HG02973 (cell line): Measurements from ENCODE around the gene EMC10.
"Not testable (repeated sequence)": the region's sequence is repeated elsewhere in the genome, so short reads cannot be mapped to it uniquely, and the experiment has no call there.

ENCODE experiments used
- ATAC-seq: cut with Tn5 transposase; IDR thresholded peaks from one replicate; pipeline ENCODE4 v1.9.1; 2021; ENCODE audit warnings: moderate library complexity; ENCODE audit not compliant: unreplicated experiment

Gene EMC10

DNA sequence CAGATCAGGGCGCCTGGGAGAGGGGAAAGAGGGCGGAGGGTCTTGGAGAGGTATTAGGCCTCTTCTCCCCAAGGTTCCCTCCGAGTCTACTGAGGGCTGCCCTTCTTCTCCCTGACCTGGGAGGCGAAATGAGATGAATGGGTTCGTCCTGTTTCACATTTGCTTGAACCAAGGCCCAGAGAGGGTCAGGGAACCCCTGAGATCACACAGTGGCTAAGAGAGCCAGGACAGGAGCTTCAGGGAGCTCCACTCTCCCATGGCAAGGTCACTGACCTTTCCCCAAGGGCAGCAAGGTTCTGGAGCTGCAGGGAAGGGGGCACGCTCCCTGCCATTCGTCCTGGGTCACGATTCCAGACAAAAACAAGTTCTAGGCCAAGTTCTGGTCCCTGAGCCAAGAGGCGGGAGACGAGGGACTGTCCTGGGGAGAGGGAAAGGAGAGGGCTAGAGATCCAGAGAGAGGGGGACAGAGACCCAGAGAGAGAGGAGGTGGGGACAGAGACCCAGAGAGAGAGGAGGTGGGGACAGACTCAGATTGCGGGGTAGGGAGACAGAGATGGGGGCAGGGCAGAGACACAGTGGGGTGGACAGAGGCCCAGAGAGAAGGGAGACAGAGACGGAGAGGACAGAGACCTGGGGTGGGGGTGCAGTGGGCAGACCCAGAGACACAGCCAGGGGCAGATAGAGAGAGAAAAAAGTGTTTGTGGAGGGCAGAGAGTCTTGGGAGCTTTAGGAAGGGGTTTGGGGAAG is 36.9 kb downstream of the EMC10 start:
- no peak for ATAC-seq

DNA sequence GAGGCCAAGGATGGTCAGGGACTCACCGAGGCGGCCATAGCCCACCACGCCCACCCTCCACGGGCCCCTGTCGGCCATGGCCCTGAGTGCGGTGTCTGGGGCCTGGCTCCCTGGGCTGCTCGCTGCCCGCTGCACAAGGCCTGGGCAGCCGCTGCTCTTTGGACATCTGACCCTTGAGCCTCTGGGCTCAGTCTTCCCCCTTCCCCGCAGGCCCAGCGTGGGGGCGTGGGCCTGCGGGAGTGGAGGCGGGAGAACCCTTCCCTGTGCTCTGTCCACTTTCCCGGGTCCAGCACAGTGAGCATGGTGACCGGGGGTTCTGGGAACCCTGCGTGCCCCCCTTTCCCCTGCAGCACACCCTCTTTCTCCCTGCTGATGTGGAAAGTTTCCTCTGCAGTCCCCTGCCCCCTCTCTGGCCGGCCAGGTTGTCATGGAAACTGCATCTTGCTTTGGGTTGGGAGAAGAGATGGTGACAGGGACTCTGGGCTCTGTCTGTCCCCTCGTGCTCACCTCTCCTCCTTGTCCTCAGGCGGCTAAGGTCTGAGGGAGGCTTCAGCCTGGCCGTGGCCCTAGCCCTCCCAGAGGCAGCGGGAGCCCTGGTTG is 37.5 kb downstream of the EMC10 start, which contains the start of gene ASPDH:
Gene ASPDH (minus strand): TSS at position 168 of the 600 bp plus-strand sequence. CDS start 90 bp downstream, at position 78.
- ATAC-seq = no peak

DNA sequence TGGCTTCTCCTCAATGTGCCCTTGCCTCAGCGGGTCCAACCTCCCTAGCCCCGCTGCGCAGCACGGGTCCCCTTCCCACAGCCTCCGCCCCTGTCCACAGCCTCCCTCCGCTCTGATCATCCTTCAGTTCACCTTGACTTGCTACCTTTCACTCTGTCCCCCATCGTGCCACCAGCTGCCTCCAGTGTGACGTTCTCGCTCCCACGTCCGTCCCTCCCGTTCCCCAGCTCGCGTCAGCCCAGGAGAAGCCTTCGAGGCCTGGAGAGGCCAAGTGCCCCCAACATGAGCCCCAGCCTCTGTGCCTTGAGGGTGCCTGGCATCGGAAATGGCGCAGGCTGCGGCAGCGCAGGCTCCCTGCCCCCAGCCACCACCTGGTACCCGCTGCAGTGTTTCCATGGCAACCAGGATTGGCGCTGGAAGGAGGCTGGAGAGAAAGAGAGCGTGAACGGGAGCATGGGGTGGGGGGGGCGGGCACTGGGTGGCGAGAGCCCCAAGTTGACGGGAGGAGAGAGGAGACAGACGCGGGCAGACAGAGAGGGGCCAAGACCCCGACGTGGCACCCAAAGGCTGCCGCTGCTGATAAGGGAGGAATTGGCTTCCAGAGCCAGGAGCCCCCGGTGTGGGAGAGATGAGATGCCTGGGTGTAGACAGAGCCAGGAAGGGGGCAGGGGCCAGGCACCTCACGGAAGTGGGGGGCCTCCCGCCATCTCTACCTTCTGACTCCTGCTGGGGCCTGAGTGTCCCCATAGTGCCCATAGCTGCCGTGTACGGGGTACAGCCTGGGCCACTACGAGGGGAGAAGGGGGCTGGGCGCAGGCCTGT is 38.2 kb downstream of the EMC10 start:
- no peak for ATAC-seq

DNA sequence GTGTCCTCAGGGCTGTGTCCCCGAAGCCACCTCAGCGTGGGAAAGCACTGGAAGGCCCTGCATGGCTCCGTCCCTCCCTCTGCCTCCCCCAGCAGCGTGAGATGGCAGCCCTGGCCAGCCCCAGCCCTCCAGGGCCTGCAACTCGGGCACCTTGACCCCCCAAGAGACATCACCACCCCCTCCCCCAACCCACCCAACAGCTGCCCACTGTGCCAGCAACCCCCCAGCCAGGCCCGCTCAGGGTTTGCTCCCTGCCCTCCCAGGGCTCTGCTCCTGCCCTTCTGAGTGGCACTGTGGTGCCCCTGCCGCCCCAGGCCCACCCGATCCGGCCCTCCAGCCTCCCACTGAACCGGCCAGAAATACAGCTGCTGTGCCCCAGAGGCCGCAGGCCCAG is 38.9 kb downstream of the EMC10 start:
- no peak for ATAC-seq

DNA sequence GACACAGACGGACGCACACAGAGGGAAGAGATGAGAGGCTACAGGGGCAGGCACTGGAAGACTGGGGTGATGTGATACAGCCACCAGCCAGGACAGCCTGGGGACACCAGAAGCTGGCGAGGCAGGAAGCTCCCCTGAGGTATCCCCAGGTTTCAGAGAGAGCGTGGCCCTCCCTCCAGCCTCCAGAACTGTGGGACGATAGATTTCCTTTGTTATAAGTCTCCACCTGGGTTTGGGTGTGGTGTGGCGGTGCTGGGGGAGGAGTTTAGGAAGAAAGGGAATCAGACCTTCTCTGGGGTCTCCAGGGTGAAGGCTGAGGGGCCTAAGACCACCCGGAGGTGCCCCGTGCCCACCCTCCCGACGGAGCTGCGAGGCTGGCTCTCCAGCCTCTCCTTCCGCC is 40.1 kb downstream of the EMC10 start:
- no peak for ATAC-seq

DNA sequence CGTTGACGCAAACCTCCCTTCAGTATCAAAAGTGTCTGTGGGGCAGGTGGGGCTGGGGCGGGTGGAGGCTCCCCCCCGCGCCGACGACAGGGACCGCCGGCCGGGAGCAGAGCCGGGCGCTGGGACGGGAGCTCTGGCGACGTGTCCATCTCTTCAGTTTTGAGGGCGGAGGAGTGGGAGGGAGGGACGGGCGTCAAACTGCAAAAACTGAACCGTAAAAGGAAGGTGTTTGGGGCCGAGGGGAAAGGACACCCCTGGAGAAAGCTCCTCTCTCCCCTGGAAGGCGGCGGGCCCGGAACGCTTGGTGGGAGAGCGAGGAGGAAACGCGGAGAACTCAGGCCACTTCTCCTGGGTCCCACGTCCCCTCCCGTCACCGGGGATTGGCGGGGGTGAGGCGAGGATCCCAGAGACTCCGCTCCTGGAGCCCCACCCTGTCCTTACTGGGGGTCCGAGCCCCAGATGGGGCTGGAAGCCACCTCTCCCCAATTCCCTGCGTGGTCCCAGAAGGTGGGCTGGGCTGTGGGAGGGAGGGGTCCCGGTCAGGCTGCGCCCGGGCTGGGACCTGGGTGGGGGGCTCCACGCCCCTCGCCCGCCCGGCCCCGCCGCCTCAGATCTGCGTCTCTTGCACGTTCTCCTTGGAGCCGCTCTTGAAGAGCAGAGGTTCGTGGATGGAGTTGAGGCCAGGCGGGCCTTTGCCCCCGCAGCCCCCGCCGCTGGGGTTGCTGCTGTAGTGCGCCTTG is 40.8 kb downstream of the EMC10 start:
- ATAC-seq = no peak

DNA sequence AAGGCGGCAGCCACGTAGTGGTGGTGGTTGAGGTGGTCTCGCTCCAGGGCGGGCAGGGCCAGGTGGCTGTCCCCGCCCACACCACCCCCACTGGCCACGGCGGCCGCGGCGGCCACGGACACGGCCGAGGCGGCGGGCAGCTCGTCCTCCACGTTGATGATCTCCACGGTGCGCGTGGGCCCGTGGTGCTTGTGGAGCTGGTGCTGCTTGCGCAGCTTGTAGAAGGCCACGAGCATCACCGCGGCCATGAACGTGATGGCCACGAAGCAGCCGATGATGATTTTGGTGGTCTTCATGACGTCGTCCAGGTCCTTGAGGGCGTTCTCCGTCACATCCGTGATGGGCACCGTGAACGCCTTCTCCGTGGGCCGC is 41.4 kb downstream of the EMC10 start:
- ATAC-seq = no peak

DNA sequence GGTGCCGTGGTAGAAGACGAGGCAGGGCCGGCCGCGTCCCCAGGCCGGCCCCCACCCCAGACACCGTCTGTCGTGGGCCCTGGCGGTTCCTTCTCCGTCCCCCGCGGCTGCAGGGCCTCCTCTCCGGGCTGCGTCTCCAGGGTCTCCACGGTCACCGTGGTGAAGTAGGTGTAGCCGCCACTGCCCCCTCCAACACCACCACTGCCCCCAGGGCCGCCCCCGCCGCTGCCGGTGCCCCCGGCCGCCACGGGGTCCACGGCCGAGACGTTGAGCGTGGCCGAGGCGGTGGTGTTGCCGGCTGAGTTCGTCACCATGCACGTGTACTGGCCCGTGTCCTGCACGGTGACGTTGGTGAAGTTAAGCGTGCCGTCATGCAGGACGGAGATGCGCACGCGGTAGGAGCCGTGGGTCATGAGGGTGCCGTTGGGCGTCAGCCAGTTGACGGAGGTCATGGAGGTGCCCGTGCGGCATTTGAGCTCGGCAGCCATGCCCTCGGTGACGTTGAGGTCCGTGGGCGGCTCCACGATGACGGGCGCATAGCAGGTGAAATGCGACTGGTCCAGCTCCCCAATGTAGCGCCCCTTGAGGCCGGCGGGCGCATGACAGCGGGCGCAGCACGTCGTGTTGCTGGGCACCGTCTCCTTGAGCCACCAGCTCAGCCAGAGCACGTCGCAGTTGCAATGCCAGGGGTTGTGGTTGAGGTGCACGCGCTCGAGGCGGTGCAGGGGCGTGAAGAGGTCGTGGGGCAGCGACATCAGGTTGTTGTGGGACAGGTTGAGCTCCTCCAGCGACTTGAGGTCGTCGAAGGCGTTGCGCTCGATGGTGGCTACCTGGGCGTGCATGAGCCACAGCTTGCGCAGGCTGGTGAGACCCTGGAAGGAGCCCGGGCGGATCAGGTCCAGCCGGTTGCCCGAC is 42.0 kb downstream of the EMC10 start:
- ATAC-seq = no peak

DNA sequence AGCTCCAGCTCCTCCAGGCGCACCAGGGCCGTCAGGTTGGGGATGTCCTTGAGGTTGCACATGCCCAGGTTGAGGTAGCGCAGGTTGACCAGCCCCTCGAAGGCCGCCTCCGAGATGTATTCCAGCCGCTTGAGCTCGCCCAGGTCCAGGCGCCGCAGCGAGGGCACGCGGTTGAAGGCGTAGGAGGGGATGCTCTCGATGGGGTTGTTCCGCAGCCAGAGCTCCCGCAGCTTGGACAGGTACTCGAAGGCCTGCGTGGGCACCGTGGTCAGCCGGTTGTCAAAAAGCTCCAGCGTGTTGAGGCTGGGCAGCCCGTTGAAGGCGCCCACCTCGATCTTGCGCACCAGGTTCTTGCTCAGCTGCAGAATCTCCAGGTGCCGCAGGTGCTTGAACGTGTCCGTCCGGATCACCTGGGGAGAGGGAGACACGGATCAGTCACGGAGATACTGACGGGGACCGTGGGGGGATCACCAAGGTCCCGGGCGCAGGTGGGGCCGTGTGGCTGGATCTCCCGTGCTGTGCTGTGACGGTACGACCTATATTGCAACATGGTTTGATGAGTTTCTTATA is 42.8 kb downstream of the EMC10 start:
- ATAC-seq = no peak

DNA sequence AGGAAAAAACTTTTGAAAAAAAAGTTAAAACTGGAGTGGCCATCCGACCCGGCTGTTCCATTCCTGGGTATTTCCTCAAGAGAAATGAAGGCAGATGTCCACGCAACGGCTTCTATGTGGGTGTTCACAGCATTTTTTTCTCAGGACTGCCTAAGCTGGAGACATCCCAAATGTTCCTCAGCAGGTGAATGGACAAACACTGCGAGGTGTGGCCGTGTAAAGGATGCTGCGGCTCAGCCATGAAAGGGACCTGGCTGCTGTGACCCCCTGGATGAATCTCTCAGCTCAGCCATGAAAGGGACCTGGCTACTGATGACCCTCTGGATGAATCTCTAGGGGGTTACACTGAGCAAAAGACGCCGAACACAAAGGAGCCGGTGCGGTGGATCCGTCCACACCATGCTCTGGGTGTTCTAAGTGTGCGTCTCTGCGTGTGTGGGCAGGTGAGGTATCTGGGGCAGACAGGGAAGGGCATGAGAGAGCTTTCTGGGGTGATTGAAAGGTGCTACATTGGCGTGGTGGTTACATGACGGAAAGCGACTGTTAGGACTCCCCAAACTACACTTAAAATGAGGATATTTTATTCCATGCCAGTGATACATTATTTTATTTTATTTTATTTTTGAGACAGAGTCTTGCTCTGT is 44.6 kb downstream of the EMC10 start:
- no peak for ATAC-seq

DNA sequence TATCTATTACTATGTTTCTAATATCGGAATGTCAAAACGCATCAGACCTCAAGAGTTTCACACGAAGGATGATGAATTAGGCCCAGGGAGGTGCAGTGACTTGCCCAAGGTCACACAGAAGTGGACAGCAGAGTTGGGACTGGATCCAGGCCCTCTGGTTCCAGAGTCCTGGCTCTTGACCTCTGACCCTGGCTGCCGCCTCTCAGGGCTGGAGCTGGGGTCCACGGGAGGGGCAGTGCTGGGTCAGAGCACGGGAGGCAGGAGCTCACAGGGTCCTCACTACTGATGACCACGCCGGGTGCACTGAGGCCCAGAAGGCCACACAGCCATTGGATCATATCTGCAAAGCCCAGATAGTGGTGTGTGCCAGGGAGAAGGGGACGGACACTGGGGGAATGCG is 46.6 kb downstream of the EMC10 start:
- ATAC-seq = no peak

DNA sequence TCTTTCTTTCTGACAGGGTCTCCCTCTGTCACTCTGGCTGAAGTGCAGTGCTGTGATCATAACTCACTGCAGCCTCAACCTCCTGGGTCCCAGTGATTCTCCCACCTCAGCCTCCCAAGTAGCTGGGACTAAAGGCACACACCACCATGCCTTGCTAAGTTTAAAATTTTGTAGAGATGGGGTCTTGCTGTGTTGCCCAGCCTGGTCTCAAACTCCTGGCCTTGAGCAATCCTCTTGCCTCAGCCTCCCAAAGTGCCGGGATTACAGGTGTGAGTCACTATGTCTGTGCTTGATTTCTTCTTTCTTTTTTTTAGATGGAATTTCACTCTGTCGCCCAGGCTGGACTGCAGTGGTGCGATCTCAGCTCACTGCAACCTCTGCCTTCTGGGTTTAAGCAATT is 51.7 kb downstream of the EMC10 start:
- ATAC-seq = not testable (repeated sequence)

DNA sequence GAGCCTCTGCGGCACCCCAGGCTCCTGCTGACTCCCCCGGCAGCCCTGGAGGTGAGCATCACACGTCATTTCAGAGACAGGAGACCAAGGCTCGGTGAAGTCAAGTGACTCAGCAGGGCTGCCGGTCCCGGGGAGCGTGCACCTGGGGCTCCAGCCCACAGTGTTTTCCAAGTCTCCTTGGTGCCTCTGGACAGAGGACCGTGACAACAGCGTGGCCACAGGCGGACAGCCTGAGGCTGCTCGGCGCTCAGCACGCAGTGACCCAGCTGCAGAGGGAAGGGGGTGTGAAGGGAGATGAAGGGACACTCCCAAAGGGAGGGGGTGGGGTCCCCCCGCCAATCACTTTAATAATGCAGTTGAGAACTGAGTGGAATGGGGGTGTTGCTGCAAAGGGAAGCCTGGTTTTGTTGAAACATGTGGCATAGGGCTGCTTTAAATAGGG is 54.9 kb downstream of the EMC10 start:
- ATAC-seq = no peak

DNA sequence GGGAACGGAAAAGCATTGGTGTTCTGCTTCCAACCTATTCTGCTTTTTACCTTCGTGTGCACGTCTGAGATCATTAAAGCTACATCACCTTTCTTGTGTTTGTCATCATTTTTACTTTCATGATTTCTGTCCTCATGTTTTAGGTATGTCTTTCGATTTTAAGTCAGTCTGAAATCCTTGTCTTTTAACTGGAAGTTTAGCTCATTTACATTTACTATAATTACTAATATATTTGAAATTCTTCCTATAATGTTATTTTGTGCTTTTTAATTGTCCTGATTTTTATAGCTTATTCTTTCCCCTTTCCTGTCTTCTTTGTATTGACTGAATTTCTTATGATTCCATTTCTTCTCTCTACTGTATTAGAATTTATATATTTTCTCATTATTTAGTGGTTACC is 56.6 kb downstream of the EMC10 start:
- ATAC-seq = no peak

DNA sequence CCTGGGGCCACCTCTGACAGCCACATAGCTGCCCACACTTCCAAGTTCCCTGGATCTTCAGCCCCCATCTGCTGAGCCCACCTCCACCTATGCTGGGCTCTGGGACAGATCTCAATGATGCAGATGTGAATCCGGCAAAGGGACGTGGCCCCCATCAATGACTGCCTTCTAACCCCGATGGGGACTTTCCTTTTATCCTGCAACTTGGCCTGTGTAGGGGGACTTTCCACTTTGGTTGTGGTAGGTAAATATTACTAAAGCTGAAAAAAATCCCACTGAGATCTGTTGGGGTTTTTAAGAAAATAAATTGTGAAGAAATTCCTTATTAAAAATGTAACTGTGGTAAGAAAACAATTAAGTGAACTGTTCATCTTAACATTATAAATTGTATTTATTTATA is 58.2 kb downstream of the EMC10 start:
- no peak for ATAC-seq

DNA sequence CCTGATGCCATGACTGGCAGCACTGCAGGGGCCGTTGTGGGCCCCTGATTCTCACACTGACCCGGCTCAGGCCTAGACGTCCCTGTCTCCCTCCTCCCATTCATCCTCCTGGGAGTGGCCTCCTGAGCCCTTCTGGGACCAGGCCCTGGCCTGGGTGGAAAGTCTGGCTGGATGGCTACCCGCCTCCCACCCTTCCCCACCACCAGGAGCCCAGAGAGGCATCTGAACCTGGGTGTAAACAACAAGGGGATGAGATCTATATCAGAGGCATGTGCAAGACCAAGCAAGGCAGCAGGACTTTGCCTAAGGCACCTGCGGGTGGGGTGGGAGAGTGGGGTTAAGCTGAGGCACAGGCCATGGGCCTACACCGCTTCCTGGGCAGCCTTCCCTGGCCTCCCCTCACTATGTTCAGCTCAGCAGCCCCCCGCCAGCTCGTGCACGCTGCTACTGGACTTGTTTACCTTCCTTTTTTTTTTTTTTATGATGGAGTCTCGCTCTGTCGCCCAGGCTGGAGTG is 59.4 kb downstream of the EMC10 start:
- no peak for ATAC-seq

DNA sequence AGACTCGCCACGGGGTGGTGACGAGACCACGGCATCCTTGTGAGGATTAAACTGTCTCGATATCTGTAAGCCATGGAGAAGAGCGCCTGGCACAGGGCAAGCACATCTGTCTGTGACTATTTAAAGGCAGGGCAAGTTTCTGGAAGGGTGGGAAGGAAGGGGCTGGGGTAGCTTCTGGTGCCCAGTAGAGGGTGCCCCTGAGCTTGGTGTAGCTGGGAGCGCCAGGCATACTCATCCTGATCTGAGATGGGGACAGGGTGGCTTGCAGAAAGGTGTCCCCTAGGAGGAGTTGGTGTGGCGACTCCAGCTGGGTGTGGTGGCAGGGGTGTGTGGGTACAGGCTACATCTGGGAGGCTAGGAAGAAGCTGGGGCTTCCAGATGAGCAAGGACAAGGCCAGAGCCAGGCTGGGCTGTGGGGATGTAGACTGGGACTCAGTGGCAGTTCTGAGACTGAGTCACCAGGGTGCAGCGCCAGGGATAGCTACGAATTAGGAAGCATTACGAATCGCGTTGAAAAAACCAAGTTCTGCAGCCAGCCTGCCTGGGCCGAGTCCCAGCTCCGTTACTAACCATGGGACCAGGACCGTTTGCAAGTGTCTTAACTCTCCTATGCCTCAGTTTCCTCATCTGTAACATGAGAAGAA is 60.5 kb downstream of the EMC10 start:
- no peak for ATAC-seq

DNA sequence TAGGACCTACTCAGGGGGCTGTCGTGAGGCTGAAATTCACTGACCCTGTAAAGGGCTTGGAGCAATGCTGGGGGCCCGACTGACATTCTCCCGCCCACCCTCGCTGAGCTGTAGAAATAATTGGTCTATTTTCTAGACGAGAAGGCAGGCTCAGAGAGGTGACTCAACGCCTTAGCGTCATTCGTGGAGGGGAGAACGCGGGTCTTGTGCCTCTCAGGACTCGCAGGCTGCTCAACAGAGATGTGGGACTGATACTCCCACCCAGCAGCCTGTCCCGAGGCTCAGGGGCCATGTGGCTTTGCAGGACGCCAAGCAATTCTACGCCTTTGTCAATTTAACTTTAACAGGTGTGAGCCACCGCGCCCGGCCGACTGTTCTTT is 61.0 kb downstream of the EMC10 start:
- ATAC-seq = no peak

DNA sequence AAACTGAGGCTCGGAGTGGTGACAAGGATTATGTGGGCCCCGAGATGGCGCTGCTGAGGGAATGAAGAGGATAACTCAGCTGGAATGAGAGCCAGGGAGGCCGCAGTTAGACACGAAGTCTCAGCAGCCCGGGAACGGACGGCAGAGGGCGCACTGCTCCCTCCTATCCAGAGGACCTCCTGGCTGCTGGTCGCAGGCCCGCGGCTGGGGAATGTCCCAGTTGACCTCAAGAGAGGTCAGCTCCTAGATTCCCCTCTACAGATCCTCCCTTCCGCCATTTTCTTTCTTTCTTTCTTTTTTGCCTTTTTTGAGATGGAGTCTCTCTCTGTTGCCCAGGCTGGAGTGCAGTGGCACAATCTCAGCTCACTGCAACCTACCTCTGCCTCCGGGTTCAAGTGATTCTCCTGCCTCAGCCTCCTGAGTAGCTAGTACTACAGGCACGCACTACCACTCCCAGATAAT is 61.5 kb downstream of the EMC10 start:
- no peak for ATAC-seq
